GM12801 (cell line): ENCODE measurements around the gene GGNBP2.

Source experiments
- TF ChIP-seq, protein P1 (sequence below): IDR thresholded peaks from one replicate; pipeline ENCODE4 v1.5.1; 2011; ENCODE audit warnings: control low read depth; ENCODE audit not compliant: insufficient read length; ENCODE audit errors: extremely low read depth

Gene GGNBP2

DNA sequence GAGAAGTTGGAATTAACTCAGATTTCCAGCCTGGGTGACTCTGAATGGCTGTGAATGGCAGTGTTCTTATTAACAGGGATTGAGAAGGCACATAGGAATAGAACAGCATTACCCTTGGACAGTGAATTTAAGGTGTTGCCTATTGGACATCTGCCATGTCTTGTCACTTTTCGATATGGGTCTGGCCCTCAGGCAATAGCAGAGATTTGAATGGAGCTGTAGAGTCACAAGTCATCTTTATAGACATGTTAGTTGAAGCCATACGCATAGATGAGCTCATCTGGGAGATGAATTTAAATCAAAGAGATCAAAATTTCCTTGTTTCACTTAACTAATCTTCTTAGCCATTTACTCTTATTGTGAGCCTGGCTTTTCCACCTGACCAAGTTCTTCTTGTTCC, 32.1 kb downstream of the GGNBP2 start:
- TF ChIP-seq, protein P1, sequence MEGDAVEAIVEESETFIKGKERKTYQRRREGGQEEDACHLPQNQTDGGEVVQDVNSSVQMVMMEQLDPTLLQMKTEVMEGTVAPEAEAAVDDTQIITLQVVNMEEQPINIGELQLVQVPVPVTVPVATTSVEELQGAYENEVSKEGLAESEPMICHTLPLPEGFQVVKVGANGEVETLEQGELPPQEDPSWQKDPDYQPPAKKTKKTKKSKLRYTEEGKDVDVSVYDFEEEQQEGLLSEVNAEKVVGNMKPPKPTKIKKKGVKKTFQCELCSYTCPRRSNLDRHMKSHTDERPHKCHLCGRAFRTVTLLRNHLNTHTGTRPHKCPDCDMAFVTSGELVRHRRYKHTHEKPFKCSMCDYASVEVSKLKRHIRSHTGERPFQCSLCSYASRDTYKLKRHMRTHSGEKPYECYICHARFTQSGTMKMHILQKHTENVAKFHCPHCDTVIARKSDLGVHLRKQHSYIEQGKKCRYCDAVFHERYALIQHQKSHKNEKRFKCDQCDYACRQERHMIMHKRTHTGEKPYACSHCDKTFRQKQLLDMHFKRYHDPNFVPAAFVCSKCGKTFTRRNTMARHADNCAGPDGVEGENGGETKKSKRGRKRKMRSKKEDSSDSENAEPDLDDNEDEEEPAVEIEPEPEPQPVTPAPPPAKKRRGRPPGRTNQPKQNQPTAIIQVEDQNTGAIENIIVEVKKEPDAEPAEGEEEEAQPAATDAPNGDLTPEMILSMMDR, result no peak

DNA sequence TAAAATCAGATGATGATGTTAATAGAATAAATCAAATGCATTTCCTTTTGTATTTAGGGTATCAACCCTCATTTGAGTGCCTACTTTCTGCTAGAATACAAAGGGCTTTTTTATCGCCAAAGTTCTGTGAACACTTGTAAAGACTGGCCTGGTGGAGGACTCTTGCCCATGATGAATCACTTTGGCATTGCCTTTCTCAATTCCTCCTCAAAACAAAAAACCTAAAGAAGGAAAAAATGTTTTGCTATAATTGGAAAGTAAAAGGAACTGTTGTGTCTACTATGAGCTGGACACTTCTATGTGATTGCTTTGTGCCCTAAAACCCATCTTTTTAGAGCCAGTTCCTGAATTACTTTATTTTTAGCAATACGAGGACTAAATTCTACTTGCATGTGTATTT, 34.0 kb downstream of the GGNBP2 start:
- TF ChIP-seq, protein P1, result no peak

DNA sequence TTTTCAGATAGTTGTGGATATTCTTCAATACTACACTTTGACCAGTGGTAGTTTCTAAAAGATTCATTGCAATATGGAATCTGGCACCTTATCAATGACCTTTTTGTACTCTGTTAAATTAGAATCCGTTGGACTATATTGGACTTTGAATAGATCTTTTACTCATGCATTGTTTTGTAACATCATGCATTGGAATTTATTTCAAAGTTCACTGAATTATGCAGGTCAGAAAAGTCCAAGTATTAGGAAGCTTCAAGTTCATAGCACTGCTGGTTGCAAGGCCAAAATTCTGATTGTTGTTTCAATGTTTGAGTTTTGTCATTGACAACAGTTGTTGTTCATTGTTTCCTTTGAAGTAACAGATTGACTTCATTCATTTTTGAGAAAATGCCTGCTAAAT, 39.1 kb downstream of the GGNBP2 start:
- TF ChIP-seq, protein P1, result no peak

DNA sequence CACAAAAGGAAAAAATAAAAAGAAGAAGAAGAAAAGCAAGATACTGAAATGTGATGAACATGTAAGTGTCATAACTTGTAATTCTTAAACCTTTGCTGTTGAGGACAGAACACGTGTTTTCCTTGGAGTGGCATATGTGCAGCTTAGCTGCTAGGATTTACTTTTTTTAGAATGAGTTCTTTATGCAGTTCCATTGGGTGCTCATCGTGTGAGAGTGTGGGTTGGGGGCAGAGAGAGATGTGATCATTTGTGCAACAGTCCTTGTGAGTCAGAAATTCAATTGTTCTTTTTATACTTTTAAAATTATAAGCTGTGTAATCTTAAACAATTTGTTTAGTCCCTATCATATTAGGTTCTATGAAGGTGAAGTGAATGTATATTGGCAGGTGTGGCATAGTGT, 41.4 kb downstream of the GGNBP2 start:
- TF ChIP-seq, protein P1, result no peak

DNA sequence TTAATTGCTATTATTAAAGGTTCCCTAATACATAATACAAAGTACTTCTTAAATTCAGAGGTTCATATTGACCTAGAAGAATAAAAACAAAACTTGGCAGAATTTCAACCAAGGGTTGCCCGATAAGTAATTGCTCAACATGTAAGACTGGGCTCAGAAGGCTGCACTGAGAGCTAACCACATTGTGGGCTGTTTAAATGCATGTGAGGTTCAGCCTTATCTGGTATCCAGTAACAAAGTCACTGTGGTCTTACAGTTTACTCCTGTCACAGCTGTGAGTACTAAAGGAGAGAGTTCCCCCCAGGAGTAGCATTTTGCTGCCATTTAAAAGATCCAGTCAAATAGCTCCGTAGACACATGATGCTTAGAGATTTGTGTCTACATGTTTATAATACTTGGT, 45.4 kb downstream of the GGNBP2 start:
- TF ChIP-seq, protein P1, result no peak

DNA sequence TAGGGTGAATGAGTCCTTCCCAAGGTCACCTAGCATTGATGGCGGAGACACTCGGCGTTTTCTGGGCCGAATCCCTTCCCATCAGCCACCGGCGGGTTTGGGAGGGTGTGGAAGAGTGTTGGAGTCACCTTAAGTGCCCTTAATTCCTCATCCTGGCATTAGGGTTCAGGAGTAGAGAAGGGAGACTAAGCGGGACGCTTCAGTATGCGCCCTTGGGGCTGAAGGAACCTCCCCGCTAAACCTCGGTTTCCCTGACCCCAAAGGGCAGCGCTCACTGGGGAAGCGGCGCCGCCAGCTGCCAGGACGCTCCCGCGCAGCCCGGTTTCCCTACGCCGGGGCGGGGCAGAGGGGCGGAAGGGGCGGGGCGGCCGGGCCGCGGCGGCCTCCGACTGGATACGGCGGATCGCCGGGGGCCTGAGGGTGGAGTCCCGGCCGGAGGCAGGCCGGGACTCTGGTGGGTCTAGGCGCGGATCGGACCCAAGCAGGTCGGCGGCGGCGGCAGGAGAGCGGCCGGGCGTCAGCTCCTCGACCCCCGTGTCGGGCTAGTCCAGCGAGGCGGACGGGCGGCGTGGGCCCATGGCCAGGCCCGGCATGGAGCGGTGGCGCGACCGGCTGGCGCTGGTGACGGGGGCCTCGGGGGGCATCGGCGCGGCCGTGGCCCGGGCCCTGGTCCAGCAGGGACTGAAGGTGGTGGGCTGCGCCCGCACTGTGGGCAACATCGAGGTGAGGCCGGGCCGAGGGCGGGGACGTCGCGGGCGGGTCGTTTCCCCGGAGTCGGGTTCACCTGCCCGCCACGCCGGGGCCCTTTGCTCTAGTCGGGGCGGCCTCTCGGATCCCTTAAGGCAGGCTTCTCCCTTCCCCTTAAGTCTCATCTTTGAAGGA, 47.0 kb downstream of the GGNBP2 start, which contains the start of gene DHRS11:
TSS of gene DHRS11 (plus strand) at position 446 of the 882 bp plus-strand sequence. CDS start at position 577, 131 bp downstream.
- TF ChIP-seq, protein P1, result no peak

DNA sequence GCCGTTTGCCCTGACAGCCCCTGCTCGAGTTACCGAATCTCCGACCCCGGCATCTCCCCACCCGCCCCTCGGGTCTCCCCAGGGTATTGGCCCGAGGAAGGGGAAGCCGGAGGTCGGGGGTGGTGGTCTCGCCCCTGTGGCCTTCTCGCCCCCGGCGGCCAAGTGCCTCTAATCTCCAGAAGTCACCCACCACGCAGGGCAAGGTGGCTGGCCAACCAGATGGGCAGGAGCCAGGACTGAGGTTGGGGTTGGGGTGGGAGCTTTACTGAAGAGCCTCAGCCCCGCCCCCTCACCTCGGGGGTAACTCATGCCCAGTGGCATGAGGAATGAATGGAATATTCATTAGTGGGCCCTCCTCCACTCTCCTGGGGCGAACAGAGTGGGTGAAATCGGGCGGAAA, 47.6 kb downstream of the GGNBP2 start:
- TF ChIP-seq, protein P1, result no peak
